ENCODE results near the gene CMC1. TPM values are rescaled to one million over a fixed set of nuclear protein-coding genes. Genes with fewer than 3 reads are reported as not detected.

The CMC1 gene
- total and polyA plus RNA-seq, 2 donors from 2014 or later, result 20.0 to 71.0 TPM

GRCh38 chr3:28232659-28233058, 8.8 kb upstream of the CMC1 start:
- H3K9me3 ChIP-seq (ENCODE audit: control insufficient read depth in 2 of 3, insufficient read depth in 1 of 3, low read length in 3 of 3), result no peaks in the 10 kb centered on the region
- no peaks in the 10 kb centered on the region for H3K36me3 ChIP-seq (ENCODE audit: control insufficient read depth in 2 of 3, insufficient read depth in 3 of 3, low read length in 3 of 3)
- no peak overlapping the region for H3K4me3 ChIP-seq (ENCODE audit: low read length in 3 of 3)
- H3K27ac ChIP-seq (ENCODE audit: low read depth in 2 of 2, low read length in 2 of 2), result no peak overlapping the region
- DNase-seq (no peak), FAIRE-seq (no peak)
- TF ChIP-seq, protein P1, sequence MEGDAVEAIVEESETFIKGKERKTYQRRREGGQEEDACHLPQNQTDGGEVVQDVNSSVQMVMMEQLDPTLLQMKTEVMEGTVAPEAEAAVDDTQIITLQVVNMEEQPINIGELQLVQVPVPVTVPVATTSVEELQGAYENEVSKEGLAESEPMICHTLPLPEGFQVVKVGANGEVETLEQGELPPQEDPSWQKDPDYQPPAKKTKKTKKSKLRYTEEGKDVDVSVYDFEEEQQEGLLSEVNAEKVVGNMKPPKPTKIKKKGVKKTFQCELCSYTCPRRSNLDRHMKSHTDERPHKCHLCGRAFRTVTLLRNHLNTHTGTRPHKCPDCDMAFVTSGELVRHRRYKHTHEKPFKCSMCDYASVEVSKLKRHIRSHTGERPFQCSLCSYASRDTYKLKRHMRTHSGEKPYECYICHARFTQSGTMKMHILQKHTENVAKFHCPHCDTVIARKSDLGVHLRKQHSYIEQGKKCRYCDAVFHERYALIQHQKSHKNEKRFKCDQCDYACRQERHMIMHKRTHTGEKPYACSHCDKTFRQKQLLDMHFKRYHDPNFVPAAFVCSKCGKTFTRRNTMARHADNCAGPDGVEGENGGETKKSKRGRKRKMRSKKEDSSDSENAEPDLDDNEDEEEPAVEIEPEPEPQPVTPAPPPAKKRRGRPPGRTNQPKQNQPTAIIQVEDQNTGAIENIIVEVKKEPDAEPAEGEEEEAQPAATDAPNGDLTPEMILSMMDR (IDR thresholded peaks at IDR 0.05; ENCODE audit: borderline replicate concordance, extremely low read depth, insufficient read depth), result no peak
- no peak overlapping the region for H3K9ac ChIP-seq (ENCODE audit: low read length in 3 of 3)
- no peaks in the 10 kb centered on the region for H3K4me1 ChIP-seq (ENCODE audit: control insufficient read depth in 2 of 3, insufficient read depth in 2 of 3, low read depth in 1 of 3, low read length in 3 of 3)
- no peaks in the 10 kb centered on the region for H3K27me3 ChIP-seq (ENCODE audit: control insufficient read depth, insufficient read depth, low read length)
- intact Hi-C loops (cut with DNase I), result no loop called here

GRCh38 chr3:28234454-28234853, 7.0 kb upstream of the CMC1 start:
- Histone ChIP-seq H3K36me3 (ENCODE audit: control insufficient read depth in 2 of 3, insufficient read depth in 3 of 3, low read length in 3 of 3) (no peaks in the 10 kb centered on the region), H3K9ac (ENCODE audit: low read length in 3 of 3) (no peak overlapping the region), H3K4me3 (ENCODE audit: low read length in 3 of 3) (no peak overlapping the region), H3K27ac (ENCODE audit: low read depth in 2 of 2, low read length in 2 of 2) (no peak overlapping the region), H3K9me3 (ENCODE audit: control insufficient read depth in 2 of 3, insufficient read depth in 1 of 3, low read length in 3 of 3) (no peaks in the 10 kb centered on the region), H3K27me3 (ENCODE audit: control insufficient read depth, insufficient read depth, low read length) (no peaks in the 10 kb centered on the region), H3K4me1 (ENCODE audit: control insufficient read depth in 2 of 3, insufficient read depth in 2 of 3, low read depth in 1 of 3, low read length in 3 of 3) (no peaks in the 10 kb centered on the region)
- FAIRE-seq, result no peak
- intact Hi-C loops (cut with DNase I), result no loop called here
- no peak for DNase-seq
- TF ChIP-seq, protein P1 (IDR thresholded peaks at IDR 0.05; ENCODE audit: borderline replicate concordance, extremely low read depth, insufficient read depth), result no peak

GRCh38 chr3:28239108-28239507, 2.3 kb upstream of the CMC1 start:
- no peak for DNase-seq
- no peak overlapping the region for H3K27ac ChIP-seq (ENCODE audit: low read depth in 2 of 2, low read length in 2 of 2)
- H3K36me3 ChIP-seq (ENCODE audit: control insufficient read depth in 2 of 3, insufficient read depth in 3 of 3, low read length in 3 of 3), result no peaks in the 10 kb centered on the region
- peaks cover 4 to 5% (median 5%) of the 10 kb centered on the region in 3 donors for H3K4me1 ChIP-seq (ENCODE audit: control insufficient read depth in 2 of 3, insufficient read depth in 2 of 3, low read depth in 1 of 3, low read length in 3 of 3)
- no peaks in the 10 kb centered on the region for H3K9me3 ChIP-seq (ENCODE audit: control insufficient read depth in 2 of 3, insufficient read depth in 1 of 3, low read length in 3 of 3)
- intact Hi-C loops (cut with DNase I), result no loop called here
- H3K4me3 ChIP-seq (ENCODE audit: low read length in 3 of 3), result no peak overlapping the region
- H3K9ac ChIP-seq (ENCODE audit: low read length in 3 of 3), result no peak overlapping the region
- TF ChIP-seq, protein P1 (IDR thresholded peaks at IDR 0.05; ENCODE audit: borderline replicate concordance, extremely low read depth, insufficient read depth), result no peak
- FAIRE-seq, result no peak
- H3K27me3 ChIP-seq (ENCODE audit: control insufficient read depth, insufficient read depth, low read length), result no peaks in the 10 kb centered on the region

GRCh38 chr3:28240441-28240840, 978 bp upstream of the CMC1 start:
- Histone ChIP-seq H3K4me3 (ENCODE audit: low read length in 3 of 3) (peak overlapping the region; percentile 83 to 95 (median 91)), H3K9me3 (ENCODE audit: control insufficient read depth in 2 of 3, insufficient read depth in 1 of 3, low read length in 3 of 3) (no peaks in the 10 kb centered on the region), H3K27me3 (ENCODE audit: control insufficient read depth, insufficient read depth, low read length) (no peaks in the 10 kb centered on the region), H3K27ac (ENCODE audit: low read depth in 2 of 2, low read length in 2 of 2) (no peak overlapping the region), H3K36me3 (ENCODE audit: control insufficient read depth in 2 of 3, insufficient read depth in 3 of 3, low read length in 3 of 3) (no peaks in the 10 kb centered on the region), H3K4me1 (ENCODE audit: control insufficient read depth in 2 of 3, insufficient read depth in 2 of 3, low read depth in 1 of 3, low read length in 3 of 3) (peaks cover 4 to 5% (median 5%) of the 10 kb centered on the region in 3 donors), H3K9ac (ENCODE audit: low read length in 3 of 3) (peak overlapping the region in 1 of 3 donors; percentile 49)
- TF ChIP-seq, protein P1 (IDR thresholded peaks at IDR 0.05; ENCODE audit: borderline replicate concordance, extremely low read depth, insufficient read depth), result no peak
- DNase-seq, result peak in 3 of 5 donors; percentile 14 to 46 (median 30)
- no peak for FAIRE-seq
- intact Hi-C loops (cut with DNase I), result no loop called here

All from kidney (tissue), 14 donors.